DMS79 (cell line): ENCODE measurements around the gene COX19.

Source experiments
- DNase-seq: peaks from one replicate; lab custom pipeline; 2025; lab: John Stamatoyannopoulos, UW

The COX19 gene

GRCh38 chr7:991729-992656, 16.6 kb upstream of the COX19 start:
- DNase-seq = no peak

- no peak for DNase-seq
These were observed 15.8 kb upstream of the COX19 start for GRCh38 chr7:990933-991728.

GRCh38 chr7:990352-990932, 15.1 kb upstream of the COX19 start:
- no peak for DNase-seq

- no peak for DNase-seq
These were observed 13.7 kb upstream of the COX19 start for GRCh38 chr7:988963-989529.

GRCh38 chr7:988426-988911, 13.1 kb upstream of the COX19 start:
- DNase-seq = no peak

- DNase-seq = no peak
These were observed 12.6 kb upstream of the COX19 start for GRCh38 chr7:987909-988308.

- no peak for DNase-seq
These were observed 11.7 kb upstream of the COX19 start for GRCh38 chr7:986766-987751.

- DNase-seq = no peak
These were observed 10.8 kb upstream of the COX19 start for GRCh38 chr7:985915-986741.

GRCh38 chr7:985127-985416, 9.7 kb upstream of the COX19 start:
- no peak for DNase-seq

- DNase-seq = no peak
These were observed 9.2 kb upstream of the COX19 start for GRCh38 chr7:984361-985126.

- no peak for DNase-seq
These were observed 8.3 kb upstream of the COX19 start for GRCh38 chr7:983616-984071.

- DNase-seq = no peak
These were observed 7.8 kb upstream of the COX19 start, which contains the start of gene CYP2W1 for GRCh38 chr7:983004-983615. Gene CYP2W1 (plus strand): TSS chr7:983181. CDS start chr7:983212, 31 bp downstream.

GRCh38 chr7:982511-983003, 7.2 kb upstream of the COX19 start:
- no peak for DNase-seq

- DNase-seq = peak; percentile 70
These were observed 6.6 kb upstream of the COX19 start for GRCh38 chr7:981793-982510.

GRCh38 chr7:979886-980571, 4.7 kb upstream of the COX19 start:
- DNase-seq = no peak

GRCh38 chr7:979151-979550, 3.8 kb upstream of the COX19 start:
- DNase-seq = no peak

- DNase-seq = no peak
These were observed 3.2 kb upstream of the COX19 start for GRCh38 chr7:978416-979091.
